ENCODE results near the gene GJB1. TPM values are rescaled to one million over a fixed set of nuclear protein-coding genes. Genes with fewer than 3 reads are reported as not detected.
A peak's percentile ranks its signal among the peaks of the same experiment; 100 is the strongest.
"Not testable (repeated sequence)": the region's sequence is repeated elsewhere in the genome, so short reads cannot be mapped to it uniquely, and the experiment has no call there.

The GJB1 gene
- total RNA-seq, 2 donors from 2014 or later: 0.16 TPM; not detected in 1

DNA sequence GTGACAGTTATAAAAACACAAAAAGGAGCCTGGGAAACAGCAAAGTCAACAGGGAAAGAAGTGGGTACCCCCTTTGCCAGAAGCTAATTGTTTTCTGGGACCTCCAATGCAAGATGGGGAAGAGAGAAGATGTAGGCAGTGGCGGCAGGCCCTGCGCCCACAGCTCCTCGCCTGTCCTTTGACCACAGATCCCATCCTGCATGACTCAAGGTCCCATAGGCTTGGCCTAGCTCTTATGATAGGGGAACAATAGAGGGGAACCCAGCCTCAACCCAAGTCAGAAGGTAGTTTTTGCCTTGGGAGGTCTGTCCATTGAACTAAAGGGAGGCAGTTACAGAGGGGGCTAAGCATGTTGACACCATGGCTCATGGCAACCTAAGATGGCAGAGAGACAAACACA is 16.8 kb downstream of the GJB1 start:
- Mint-ChIP-seq H3K9me3 (no peaks in the 10 kb centered on the region), H3K27ac (no peak overlapping the region), H3K36me3 (peaks cover 8 to 12% of the 10 kb centered on the region in 2 donors)
- no peak for DNase-seq (ENCODE audit: low spot score in 2 of 2)
- ATAC-seq: no peak

DNA sequence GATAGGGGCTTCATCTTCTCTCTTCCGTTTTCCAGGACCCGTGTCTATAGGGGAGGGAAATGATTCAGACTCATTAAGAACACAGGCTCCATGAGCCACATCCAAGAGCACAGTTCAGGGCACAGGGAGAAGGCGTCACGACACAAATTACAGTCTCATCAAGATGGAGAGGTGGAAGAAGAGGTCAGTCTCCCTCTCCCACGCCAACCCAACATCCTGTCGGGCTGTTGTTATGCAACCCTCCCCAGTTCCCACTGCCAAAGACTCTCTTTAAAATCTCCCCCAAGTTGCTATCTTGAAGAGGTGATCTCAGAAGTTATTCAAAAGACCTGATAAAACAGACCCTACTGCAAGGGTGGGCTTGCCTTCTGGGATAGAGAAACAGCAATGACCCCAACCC is 18.3 kb downstream of the GJB1 start:
- ATAC-seq: no peak
- H3K9me3 Mint-ChIP-seq: no peaks in the 10 kb centered on the region
- H3K27ac Mint-ChIP-seq: no peak overlapping the region
- H3K36me3 Mint-ChIP-seq: peaks cover 12 to 19% of the 10 kb centered on the region in 2 donors
- DNase-seq (ENCODE audit: low spot score in 2 of 2): no peak

DNA sequence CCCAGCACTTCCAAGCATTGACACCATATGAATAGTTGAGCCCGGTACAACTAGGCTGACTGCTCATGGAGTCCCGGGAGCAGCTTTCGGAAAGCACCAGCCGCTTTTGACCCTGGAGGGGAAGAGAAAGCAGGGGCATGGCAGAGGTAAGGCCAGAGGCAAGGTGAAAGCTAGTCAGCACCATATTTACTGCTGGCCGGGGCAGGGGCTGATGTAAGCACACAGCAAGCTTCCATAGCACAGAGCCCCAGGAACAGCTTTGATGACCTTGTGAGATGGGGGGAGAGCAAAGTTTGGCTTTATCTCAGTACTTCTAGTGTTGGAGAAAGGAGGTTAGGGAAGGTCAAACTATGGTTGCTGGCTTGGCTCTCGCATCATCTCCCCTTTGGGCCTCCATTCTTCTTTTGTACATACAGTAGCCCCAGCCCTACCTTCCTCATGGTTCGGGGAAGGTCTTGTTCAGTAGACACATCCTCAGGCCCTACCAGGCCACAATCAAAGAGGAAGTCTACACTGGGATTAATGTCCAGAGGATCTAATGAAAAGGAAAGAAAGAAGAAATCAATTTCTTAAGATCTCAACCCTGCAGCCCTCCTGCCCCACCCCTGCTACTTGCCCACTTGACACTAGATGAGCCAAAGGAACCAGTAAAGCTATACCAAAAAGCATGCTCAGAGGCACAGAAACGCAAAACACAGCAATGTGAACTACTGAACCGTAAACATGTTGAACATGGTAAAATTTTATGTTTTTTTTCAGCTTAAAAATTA is 21.5 kb downstream of the GJB1 start:
- DNase-seq (ENCODE audit: low spot score in 2 of 2) (no peak), ATAC-seq (no peak)
- Mint-ChIP-seq H3K27ac (peak overlapping the region in 1 of 2 donors; percentile 14), H3K36me3 (peaks cover 12 to 19% of the 10 kb centered on the region in 2 donors), H3K9me3 (no peaks in the 10 kb centered on the region)

DNA sequence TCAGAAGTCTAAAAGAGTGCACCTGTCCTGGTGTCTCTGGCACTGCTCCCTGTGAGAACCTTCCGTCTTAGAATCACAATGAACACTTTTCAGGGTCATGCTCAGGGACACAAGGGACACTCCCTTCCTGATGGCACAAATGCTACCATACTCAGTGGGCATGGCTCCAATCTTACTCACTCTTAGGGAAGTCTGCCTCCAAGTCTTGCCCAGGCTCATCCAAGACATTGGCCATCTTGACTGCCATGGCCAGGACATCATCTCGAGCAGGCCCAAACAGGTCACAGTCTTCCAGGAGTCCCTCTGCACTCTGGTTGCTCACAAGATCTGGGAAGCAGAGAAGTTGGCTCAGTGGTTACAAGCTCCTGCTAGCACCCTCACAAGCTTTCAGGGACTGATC is 22.1 kb downstream of the GJB1 start:
- ATAC-seq (no peak), DNase-seq (ENCODE audit: low spot score in 2 of 2) (no peak)
- H3K27ac Mint-ChIP-seq: peak overlapping the region in 1 of 2 donors; percentile 82
- H3K36me3 Mint-ChIP-seq: peaks cover 9 to 14% of the 10 kb centered on the region in 2 donors
- no peaks in the 10 kb centered on the region for H3K9me3 Mint-ChIP-seq

DNA sequence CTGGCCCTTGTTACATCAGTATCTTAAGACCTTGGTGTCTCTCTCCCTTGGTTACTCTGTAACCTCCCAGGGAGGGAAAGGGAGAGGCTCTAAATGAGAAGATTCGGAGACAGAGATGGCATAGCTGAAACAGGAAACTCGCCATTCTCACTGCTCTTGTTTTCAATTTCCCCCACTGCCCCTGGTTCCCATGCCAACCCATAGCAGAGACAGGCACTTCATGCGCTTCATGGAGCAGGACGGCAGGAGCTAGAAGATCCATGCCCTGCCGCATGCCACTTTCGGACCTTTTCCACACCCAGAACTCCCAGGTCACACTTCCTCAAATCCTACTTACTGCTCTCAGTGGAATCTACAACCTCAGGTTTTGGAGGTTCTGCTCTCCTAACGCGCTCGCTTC is 27.8 kb downstream of the GJB1 start:
- Mint-ChIP-seq H3K9me3 (no peaks in the 10 kb centered on the region), H3K36me3 (peaks cover 0 to 5% of the 10 kb centered on the region in 2 donors), H3K27ac (no peak overlapping the region)
- ATAC-seq (no peak), DNase-seq (ENCODE audit: low spot score in 2 of 2) (no peak)

DNA sequence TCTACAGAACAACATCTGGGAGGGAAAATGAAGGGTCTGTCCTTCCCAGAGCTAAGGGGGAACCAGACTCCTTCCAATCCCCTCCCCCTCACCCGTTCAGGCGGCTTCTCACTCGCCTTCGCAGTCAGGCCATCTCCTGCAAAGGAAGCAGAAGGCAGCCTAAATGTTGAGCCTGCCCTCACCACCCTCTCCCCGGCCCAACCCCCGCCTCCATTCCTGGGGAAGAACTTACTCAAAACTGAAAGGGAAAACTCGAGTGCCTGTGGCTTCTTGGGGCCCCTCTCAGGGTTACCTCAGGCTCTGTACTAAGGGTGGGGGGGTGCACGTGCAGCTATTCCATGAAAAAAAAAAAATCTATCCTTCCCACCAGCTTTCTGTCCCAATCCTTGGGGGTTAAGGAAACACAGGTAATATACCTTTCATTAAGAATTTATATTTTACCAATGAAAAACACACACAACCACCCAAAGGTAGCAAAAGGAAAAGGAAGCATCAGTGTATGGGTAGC is 28.5 kb downstream of the GJB1 start:
- ATAC-seq (peak in 1 of 2 donors; percentile 21), DNase-seq (ENCODE audit: low spot score in 2 of 2) (no peak)
- H3K27ac Mint-ChIP-seq: no peak overlapping the region
- no peaks in the 10 kb centered on the region for H3K9me3 Mint-ChIP-seq
- peaks cover 0 to 5% of the 10 kb centered on the region in 2 donors for H3K36me3 Mint-ChIP-seq

DNA sequence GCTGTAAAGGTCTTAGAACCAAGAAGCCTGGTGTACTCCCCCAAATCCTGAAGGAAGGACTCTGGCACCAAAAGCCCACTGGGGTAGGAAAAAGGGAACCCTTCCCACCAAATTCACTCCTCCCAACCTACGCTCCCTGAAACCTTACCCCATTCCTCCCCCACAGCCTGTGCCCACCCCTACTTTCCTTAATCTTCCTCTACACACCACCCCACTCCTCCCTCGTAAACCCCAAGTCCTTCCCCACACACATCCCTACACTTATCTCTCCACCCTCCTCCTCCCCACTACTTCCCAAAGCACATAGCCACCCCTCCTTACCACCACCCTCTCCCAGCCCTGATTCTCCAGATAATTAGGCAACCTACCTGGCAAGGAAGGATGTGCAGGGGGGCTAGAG is 29.2 kb downstream of the GJB1 start:
- DNase-seq (ENCODE audit: low spot score in 2 of 2) (no peak), ATAC-seq (no peak)
- Mint-ChIP-seq H3K9me3 (no peaks in the 10 kb centered on the region), H3K36me3 (peaks cover 0 to 5% of the 10 kb centered on the region in 2 donors), H3K27ac (peak overlapping the region in 1 of 2 donors; percentile 20)

DNA sequence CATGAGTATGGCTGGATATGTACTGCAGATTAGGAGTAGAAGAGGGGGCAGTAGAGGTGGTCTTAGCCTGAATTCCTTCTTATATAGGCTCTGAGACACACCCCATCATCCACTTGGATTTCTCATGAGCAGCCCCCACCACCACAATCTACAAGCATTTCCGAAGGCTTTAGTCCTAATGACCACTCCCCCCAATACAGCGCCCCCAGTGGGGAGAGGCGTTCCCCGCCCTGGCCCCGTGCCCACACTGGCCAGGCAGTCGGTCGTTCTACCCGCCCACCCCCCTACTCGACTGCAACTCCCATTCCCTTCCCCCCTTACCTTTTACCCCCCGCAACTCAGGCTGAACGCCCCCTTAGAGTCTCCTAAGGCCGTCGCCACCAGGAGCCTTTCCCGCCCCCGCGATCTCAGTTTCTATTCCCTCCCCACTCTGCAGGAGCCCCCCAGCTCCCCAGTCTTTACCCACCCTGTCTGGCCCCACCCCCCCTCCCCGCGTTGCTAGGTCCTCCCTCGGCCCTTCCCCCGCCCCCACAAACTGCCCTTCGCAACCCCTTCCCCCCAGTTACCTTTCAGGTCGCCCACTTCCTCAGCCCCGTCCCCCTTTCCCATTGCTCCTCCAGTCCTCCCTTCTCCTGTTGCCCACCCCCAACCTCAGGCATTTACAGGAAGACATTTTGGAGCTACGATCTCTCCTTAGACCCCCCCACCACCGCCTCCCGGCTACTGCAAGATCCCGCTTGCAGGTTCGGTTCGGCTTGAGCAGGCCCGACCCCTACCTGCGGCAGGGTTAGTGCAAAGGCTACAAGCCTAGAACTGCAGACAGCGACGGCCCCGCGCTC is 30.4 kb downstream of the GJB1 start:
- peak overlapping the region; percentile 87 to 96 for H3K27ac Mint-ChIP-seq
- no peak for ATAC-seq
- peaks cover 0 to 5% of the 10 kb centered on the region in 2 donors for H3K36me3 Mint-ChIP-seq
- H3K9me3 Mint-ChIP-seq: no peaks in the 10 kb centered on the region
- DNase-seq (ENCODE audit: low spot score in 2 of 2): peak in 1 of 2 donors; percentile 54

DNA sequence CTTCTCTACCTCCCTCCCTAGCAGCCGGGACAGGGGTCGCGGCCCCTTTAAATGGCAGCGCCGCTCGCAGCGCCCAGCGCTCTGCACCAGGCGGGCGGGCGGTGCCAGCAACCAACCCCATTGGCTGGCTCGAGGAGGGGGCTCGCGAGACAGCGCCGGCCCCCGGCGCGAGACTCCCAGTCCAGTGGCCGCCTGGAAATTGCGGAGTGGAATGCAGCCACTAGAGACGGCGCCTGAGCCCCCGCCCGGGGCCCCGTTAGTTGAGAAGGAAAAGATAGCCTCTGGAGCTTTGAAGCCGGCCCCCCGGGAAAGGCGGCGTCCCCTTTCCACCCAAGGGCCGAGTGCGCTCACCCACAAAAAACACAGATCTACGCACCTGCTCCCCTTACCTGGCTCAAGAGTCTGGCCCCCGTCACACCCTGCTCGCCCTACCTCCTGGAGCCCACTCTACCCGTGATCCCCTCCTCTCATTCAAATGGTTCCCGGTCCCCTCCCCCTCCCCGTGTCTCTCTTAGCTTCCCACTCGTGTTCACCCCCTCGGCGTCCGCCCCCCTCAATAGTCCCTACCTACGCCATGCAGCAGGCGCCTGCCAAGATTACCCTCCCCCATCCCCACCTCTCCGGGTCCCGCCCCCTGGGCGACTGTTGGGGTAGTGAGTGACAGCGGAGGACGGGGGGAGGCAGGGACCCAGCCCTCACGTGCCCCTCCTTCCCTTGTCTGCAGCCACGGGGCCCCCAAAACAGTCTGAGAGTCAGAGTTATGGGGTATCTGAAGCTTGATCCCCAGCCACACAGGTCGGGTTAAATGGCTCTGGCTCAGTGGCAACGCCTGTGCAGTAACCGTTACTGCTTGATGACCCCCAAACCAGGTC is 31.3 kb downstream of the GJB1 start, which contains the start of gene ZMYM3:
TSS of gene ZMYM3 (minus strand) at position 49 of the 872 bp plus-strand sequence. CDS start 885 bp downstream, outside the sequence.
- ATAC-seq (peak; percentile 79 to 92), DNase-seq (ENCODE audit: low spot score in 2 of 2) (peak; percentile 62 to 70)
- H3K27ac Mint-ChIP-seq: peak within 1 kb of the TSS; percentile 87 to 96
- H3K36me3 Mint-ChIP-seq: peaks cover 0 to 5% of the 10 kb centered on the region in 2 donors
- H3K9me3 Mint-ChIP-seq: no peaks in the 10 kb centered on the region

DNA sequence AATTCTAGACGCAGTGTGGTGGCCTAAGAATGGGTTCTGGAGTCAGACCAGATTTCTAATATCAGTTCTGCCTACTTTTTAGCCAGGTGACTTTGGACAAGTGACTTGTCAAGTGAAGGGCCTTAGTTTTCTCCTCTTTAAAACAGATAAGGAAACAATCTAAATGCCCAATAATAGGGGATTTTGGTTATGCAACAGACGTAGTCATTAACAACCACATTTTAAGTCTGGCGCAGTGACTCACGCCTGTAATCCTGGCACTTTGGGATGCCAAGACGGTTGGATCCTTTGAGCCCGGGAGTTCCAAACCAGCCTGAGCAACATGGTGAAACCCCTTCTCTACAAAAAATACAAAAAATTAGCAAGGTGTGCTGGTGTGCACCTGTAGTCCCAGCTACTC is 33.0 kb downstream of the GJB1 start:
- ATAC-seq: no peak
- no peaks in the 10 kb centered on the region for H3K9me3 Mint-ChIP-seq
- H3K36me3 Mint-ChIP-seq: peaks cover 0 to 5% of the 10 kb centered on the region in 2 donors
- DNase-seq (ENCODE audit: low spot score in 2 of 2): no peak
- no peak overlapping the region for H3K27ac Mint-ChIP-seq

DNA sequence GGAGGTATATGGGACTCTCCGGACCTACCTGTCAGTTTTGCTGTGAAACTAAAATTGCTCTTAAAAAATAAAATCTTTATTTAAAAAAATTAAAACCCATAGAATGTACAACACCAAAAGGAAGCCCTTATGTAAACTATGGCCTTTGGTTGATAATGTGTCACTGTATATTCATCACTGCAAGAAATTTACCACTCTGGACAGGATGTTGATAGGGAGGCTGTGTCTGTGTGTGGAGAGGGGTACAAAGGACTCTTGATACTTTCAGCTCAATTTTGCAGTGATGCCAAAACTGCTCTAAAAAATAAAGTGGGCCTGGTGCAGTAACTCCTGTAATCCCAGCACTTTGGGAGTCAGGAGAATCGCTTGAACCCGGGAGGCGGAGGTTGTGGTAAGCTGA is 33.8 kb downstream of the GJB1 start:
- H3K36me3 Mint-ChIP-seq: peaks cover 0 to 5% of the 10 kb centered on the region in 2 donors
- H3K27ac Mint-ChIP-seq: no peak overlapping the region
- ATAC-seq (no peak), DNase-seq (ENCODE audit: low spot score in 2 of 2) (no peak)
- H3K9me3 Mint-ChIP-seq: no peaks in the 10 kb centered on the region

DNA sequence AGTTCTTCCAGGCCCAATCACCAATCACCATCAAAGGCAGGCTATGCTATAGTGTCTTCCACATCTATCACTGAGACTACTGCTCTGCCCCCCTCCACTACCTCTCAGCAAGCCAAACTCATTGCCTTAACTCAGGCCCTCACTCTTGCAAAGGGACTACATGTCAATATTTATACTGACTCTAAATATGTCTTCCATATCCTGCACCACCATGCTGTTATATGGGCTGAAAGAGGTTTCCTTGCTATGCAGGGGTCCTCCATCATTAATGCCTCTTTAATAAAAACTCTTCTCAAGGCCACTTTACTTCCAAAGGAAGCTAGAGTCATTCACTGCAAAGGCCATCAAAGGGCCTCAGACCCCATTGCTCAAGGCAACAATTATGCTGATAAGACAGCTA is 45.6 kb downstream of the GJB1 start:
- ATAC-seq; DNase-seq (ENCODE audit: low spot score in 2 of 2); H3K27ac Mint-ChIP-seq; H3K36me3 Mint-ChIP-seq; H3K9me3 Mint-ChIP-seq: not testable (repeated sequence)

DNA sequence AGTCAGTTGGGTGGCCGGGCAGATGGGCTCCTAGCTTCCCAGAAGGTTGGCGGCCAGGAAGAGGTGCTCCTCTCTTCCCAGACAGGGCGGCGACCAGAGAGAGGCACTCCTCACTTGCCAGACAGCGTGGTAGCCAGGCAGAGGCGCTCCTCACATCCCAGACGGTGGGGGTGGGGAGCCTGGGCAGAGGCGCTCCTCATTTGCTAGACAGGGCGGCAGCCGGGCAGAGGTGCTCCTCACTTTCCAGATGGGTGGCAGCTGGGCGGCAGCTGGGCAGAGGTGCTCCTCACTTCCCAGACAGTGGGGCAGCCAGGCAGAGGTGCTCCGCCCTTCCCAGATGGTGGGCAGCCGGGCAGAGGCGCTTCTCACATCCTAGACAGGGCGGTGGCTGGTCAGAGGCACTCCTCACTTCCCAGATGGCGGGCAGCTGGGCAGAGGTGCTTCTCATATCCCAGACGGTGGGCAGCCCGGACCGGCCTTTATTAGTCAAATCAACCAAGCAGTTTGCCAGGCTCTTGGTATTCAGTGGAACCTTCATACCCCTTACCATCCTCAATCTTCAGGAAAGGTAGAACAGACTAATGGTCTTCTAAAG is 46.9 kb downstream of the GJB1 start:
- ATAC-seq: no peak
- no peak overlapping the region for H3K27ac Mint-ChIP-seq
- no peaks in the 10 kb centered on the region for H3K9me3 Mint-ChIP-seq
- no peaks in the 10 kb centered on the region for H3K36me3 Mint-ChIP-seq
- DNase-seq (ENCODE audit: low spot score in 2 of 2): no peak

DNA sequence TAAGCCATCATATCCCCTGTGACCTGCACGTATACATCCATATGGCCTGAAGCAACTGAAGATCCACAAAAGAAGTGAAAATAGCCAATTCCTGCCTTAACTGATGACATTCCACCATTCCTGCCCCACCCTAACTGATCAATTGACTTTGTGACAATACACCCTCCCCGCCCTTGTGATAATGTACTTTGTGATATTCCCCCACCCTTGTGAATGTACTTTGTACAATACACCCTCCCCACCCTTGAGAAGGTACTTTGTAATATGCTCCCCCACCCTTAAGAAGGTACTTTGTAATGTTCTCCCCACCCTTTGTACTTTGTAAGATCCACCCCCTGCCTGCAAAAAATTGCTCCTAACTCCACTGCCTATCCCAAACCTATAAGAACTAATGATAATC is 49.3 kb downstream of the GJB1 start:
- DNase-seq (ENCODE audit: low spot score in 2 of 2); ATAC-seq; H3K9me3 Mint-ChIP-seq; H3K36me3 Mint-ChIP-seq: not testable (repeated sequence)
- H3K27ac Mint-ChIP-seq: peak overlapping the region in 1 of 2 donors; percentile 40

All from activated naive CD4-positive, alpha-beta T cell treated with anti-CD3 and anti-CD28 coated beads, Interleukin-2, amount 50 U/mL, for 72 hours (primary cell).